ENCODE data around the gene RHBDD1.

RHBDD1 gene

DNA sequence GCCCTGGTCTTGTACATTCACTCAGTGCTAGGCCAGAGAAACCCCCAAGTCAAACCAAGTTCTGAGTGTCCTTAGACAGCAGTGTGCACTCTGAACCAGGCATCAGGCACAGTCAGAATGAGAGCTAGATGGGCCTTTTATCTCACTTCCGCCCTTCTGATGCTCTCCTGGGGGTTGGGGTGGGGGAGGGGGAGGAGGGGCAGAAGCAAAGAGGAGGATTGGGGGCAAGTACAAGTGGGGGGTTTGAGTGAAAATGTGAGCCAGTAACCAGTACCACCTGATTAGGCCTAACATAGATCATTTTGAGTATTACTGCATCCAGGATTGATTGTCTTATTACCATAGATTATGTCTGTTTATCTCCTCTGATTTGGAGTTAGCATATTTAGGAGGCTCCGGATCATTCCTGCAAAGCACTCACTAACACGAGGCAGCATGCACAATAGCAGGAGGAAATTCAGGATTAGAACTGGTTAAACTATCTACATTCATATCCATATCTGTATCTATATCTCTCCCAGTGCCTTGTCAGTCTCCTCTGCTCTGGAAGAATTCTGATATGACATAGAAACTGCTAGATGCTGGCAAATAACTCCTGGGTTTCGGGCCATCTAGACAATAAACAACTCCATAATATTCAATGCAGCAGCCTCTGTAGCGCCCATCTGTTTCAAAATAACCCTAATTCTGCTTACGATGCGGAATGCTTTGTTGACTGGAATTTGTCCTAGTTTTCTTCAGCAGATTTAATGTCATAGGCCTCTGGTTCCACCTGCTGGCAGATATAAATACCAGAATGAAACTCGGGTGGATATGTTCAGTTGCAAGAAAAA, 149.1 kb downstream of the RHBDD1 start:
- peak; percentile 74 for DNase-seq (ENCODE audit: low read depth)

DNA sequence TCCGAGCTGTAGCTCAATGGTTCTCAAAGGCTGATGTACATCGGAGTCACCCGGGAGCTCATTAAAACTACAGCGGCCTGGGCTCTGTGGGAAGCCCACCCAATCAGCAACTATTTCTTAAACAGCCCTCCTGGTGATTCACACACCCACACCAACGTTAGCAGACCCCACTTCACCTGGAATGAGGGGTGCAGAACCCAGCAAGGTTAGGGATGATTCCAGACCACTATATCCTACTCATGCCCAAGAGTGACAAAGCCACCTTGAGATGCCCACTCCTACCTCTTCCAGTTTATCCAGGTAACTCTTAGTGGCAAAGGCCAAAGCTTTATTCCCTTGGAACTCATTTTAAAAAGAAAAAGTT, 149.7 kb downstream of the RHBDD1 start:
- no peak for DNase-seq (ENCODE audit: low read depth)

GRCh38 chr2:226991663-226992062, 155.8 kb downstream of the RHBDD1 start:
- no peak for DNase-seq (ENCODE audit: low read depth)

GRCh38 chr2:226993171-226993570, 157.3 kb downstream of the RHBDD1 start:
- no peak for DNase-seq (ENCODE audit: low read depth)

- DNase-seq (ENCODE audit: low read depth) = no peak
These were observed 158.9 kb downstream of the RHBDD1 start for GRCh38 chr2:226994775-226995174.

- peak; percentile 96 for DNase-seq (ENCODE audit: low read depth)
These were observed 159.8 kb downstream of the RHBDD1 start for GRCh38 chr2:226995625-226996041.

DNA sequence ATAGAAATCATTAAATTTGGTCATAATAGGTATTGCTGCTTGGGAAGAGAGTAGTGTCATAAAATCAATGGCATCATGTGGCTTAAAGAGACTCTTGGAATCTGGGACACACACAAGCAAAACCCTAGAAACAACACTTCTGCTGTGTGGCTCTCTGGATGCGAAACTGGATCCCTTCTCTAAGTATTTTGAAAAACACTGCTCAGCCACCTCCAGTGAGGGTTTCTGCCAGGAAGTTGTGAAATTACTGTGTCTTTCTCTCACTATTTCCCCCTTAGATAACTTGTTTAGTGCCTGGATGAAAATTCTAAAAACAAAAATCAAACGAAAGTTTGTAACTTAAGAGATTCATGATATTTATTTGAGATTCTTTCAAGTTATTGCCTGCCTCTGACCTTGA, 163.8 kb downstream of the RHBDD1 start:
- no peak for DNase-seq (ENCODE audit: low read depth)

DNA sequence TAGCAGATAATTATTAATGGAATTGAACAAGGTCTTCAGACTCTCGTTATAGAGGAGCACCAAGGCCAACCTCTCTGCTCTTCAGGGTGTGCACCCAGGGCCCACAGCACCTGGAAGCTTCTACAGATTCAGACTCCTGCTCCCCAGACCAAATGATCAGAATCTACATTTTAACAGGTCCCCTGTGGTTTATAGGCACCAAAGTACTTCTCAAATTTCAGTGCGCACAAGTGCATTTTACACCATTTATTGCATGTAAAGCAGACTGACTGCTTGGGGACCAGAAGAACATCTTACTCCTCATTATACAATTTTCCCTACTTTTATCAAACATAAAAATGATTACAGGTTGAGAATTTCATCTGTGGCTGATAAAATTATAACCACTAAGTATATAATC, 164.3 kb downstream of the RHBDD1 start:
- no peak for DNase-seq (ENCODE audit: low read depth)

DNA sequence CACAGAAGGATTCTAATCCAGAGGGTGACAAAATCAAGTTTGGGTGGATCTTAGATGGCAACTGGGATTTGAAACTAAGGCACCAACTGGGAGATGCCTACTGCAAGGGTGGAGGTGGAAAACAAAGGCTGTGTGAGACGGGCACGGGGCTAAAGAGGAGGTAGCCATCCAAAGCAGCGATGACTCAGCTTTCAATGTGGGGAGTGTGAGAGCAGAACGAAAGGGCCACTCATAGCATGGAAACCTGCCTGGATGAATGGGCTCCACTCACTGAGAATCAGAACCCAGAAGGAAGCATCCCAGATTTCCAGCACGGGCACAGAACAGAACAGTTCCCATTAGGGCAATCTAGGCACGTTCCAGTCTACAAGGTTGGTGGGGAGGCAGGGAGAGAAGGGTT, 168.6 kb downstream of the RHBDD1 start:
- no peak for DNase-seq (ENCODE audit: low read depth)

DNA sequence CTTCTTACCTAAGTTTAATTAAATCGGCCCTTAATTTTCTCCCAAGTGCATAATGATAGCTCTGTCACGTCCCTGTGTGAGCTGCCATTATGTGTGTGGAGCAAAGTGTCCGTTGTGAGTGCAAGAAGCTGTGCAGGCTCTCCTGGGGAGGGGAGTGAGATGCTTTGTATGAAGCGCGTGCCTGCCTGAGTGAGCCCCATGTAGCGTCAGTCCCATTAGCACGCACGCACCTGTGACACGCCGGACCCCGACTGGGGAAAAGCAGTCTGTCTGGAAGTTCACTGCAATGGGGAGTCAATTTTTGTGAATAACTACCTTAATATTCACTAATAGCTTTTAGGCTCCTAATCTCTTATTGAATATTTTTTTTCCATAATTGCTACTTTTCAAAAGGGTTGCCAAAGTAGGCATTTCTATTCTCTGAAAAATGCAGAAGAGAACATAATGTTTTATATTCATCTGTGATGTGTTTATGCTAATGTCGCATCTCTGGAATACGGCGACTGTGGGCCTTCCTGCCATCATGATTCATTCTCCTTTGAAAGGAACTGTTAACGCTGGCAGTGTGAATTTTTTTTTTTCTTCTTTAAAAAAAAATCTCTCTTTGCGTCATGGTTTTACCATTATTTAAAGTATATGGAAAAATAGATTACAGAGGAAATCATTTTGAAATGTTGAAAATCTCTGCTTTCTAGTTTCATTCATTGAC, 170.5 kb downstream of the RHBDD1 start:
- no peak for DNase-seq (ENCODE audit: low read depth)

GRCh38 chr2:227007148-227007547, 171.3 kb downstream of the RHBDD1 start:
- DNase-seq (ENCODE audit: low read depth) = no peak

DNA sequence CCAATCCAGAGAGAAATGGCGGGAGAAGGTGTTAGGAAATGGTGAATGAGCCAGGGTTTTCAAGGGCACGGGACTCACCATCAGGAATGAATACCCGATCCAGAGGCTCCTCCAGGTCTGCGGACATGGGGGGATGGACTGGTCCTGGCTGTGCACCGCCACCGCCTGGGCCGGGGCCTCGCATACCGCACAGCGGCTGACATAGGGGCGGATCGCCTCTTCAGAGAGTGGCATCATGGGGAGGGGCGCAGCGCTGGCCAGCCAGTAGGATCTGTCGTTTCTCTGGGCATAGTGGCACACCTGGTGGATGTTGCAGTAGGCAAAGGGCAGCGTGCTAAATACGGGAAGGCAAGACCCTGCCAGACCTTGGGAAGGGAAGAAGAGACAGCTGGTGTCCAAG, 172.1 kb downstream of the RHBDD1 start:
- no peak for DNase-seq (ENCODE audit: low read depth)

DNA sequence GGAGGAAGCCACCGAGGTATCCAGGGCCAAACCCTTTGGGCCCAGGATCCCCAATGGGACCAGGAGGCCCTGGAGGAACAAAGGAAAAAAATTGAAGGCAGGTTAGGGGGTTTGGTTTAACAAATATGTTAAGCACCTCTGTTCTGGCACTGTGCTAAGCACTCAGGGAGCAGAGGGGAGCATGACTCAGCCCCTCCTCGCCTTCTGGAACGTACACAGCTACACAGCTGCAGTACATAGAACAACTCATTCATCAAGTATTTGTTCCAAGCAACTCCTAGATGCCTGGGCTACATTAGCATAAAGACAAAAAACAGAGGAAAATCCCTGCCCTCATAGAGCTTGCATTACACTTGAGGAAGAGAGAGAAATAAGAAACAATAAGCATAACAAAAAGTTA, 174.6 kb downstream of the RHBDD1 start:
- no peak for DNase-seq (ENCODE audit: low read depth)

DNA sequence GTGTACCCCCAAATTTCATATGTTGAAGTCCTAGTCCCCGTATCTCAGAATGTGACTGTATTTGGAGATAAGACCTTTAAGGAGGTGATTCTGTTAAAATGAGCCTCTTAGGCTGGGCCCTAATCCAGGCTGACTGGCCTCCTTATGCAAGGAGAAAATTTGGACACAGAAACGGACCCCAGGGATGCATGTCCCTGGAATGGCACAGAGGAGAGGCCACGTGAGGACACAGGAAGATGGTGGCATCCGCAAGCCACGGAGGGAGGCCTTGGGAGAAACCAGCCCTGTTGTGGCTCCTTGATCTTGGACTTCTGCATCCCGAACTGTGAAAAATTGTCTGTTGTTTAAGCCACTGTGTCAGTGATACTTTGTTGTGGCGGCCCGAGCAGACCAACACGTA, 177.5 kb downstream of the RHBDD1 start:
- no peak for DNase-seq (ENCODE audit: low read depth)

DNA sequence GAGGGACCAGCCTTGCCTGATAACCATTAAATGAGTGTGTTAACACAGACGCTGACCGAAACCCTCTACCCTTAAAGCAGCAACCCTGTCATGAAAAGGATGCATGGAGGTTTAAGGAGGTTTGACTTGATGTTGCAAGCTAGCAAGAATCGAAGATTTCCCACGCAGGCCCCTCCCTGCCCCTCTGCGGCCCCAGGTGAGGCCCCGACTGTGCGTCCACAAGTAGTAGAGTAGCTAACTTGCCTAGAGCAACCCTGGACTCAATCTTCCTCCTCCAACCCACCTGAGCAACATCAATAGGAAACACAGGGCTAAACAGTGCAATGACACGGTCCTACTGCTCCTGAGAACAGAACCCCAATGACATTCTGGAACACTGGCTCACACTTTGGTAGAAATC, 178.0 kb downstream of the RHBDD1 start:
- DNase-seq (ENCODE audit: low read depth) = no peak

GRCh38 chr2:227016894-227017293, 181.0 kb downstream of the RHBDD1 start:
- peak; percentile 40 for DNase-seq (ENCODE audit: low read depth)

DNA sequence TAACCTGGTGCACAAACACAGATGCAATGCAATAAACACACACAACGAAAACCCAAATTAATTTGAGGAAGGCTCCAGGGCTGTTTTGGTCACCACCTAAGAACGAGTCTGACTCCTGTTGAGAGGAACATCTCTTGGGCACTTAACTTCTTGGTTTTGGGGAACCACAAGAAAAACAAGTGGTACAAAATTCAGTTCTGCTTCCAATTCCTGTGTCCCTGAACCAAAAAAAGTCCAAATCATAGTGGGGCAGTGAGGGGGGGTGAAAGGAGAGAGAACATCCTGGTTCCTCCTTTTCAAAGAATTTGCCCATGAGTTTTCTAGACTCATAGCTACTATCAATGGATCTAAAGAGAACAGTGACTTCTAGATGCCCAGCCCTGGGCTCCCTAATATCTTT, 184.6 kb downstream of the RHBDD1 start:
- DNase-seq (ENCODE audit: low read depth) = no peak

- DNase-seq (ENCODE audit: low read depth) = no peak
These were observed 186.8 kb downstream of the RHBDD1 start for GRCh38 chr2:227022608-227023007.

DNA sequence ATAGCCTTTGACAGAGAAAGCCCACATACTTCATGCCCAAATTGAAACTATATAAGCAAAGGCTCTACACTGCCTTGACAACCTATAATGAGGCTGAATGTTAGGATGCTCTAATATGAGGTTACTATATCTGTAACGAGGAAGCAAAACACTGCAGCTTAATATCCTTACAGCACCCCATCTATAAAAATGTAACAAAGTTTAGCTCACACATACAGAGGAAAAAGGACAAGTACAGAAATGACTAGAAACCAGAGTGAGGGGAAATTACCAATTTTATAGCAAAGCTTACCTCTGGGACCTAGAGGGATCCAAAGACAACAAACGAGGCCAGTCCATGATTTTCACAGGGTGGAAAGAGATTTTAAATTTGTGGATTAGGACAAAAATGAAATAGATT, 189.7 kb downstream of the RHBDD1 start:
- DNase-seq (ENCODE audit: low read depth) = no peak

DNA sequence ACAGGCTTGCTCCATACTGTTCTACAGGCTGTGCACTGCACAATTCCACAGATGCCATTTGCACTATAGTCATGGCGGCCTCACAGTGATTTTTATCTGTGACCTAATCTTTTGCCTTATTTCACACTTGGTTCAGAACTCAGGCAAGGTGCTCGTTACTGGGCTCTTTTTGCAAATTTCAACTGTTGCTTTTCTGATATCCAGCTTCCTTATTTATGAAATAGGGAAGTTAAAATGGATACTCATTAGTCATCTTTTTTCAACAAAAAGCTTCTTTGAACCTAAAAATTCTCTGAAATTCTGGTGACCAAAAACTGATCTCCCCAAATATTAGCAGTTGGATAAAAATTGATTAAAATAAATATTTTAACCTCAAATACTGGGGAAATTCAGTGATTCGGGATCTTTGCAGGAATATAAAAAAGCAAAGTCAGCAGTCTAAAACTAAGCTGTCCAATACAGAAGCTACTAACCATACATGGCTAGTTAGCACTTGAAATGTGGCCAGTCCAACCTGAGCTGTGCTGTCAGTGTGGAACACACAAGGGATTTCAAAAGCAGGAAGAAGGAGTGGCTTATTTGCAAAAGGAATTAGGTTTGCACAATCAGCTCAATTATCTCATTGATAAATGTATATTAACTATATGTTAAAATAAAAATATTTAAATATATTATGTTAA, 193.7 kb downstream of the RHBDD1 start:
- DNase-seq (ENCODE audit: low read depth) = no peak

DNA sequence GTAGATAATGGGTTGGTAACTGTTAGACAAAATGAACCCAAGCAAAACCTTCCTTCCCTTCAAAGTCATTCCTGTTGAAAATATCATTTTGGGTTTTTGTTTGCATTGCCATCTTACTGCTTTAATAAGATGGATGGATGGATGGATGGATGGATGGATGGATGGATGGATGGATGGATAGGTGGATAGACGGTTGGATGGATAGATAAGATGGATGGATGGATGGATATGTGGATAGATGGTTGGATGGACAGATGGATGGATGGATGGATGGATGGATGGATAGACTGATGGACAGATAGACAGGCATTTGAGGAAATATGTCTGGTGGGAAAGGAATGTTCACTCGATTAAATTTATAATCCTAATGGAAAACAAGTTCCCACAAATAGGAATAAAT, 194.9 kb downstream of the RHBDD1 start:
- DNase-seq (ENCODE audit: low read depth) = no peak

GRCh38 chr2:227031379-227031778, 195.5 kb downstream of the RHBDD1 start:
- no peak for DNase-seq (ENCODE audit: low read depth)

DNA sequence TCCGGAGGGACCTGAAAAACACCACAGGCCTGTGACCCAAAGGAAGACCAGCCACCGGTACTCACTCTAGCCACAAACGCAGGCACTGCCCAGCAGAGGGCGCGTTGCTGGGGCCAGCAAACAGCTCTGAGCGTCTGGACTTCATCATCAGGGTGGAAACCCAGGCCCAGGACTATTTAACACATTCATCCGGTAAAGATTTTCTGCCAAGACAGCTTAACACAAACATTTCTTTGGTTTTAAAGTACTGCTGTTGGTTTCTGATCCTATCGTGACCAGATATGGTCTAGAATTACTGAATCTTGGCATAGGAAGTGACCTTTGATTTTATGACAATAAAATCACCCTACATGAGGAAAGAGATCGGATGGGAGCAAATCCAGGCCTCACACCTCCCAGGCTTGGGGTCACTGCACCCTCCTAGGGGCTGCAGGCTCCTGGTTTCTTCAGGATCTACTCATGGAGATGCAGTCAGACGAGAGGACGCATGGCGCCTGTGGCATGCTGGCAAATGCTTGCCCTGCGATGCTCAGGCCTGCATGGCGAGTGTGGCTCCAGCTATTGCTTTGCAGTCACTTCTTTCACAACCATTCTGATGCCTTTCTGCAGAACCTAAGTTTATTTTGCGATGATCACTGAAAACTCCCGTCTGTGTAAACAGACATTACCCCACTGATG, 197.8 kb downstream of the RHBDD1 start:
- DNase-seq (ENCODE audit: low read depth) = no peak
